GM06990 (cell line): ENCODE measurements around the gene MFSD6.

Experiments used
- DNase-seq: peaks from one replicate; pipeline ENCODE4 v3.0.0-alpha.2; 2011; ENCODE audit not compliant: insufficient read length; ENCODE audit errors: extremely low read depth
- H3K27me3 ChIP-seq: replicated peaks from 2 replicates; pipeline ENCODE4 v1.6.0; 2011; ENCODE audit warnings: low read length; ENCODE audit not compliant: control insufficient read depth, insufficient read depth
- H3K36me3 ChIP-seq: 2 replicates; pipeline ENCODE4 v1.5.1; 2011; ENCODE audit warnings: low read length; ENCODE audit not compliant: control insufficient read depth, insufficient read depth
- H3K4me3 ChIP-seq: replicated peaks from 2 replicates; pipeline ENCODE4 v1.5.1; 2011; ENCODE audit warnings: low read depth, mild to moderate bottlenecking, control low read depth, low read length
- TF ChIP-seq, protein P1 (sequence below): IDR thresholded peaks from 2 replicates; pipeline ENCODE4 v1.5.1; 2011; ENCODE audit warnings: low read length, control low read depth, mild to moderate bottlenecking, inconsistent platforms; ENCODE audit not compliant: insufficient read depth, poor library complexity, severe bottlenecking

MFSD6 gene

DNA sequence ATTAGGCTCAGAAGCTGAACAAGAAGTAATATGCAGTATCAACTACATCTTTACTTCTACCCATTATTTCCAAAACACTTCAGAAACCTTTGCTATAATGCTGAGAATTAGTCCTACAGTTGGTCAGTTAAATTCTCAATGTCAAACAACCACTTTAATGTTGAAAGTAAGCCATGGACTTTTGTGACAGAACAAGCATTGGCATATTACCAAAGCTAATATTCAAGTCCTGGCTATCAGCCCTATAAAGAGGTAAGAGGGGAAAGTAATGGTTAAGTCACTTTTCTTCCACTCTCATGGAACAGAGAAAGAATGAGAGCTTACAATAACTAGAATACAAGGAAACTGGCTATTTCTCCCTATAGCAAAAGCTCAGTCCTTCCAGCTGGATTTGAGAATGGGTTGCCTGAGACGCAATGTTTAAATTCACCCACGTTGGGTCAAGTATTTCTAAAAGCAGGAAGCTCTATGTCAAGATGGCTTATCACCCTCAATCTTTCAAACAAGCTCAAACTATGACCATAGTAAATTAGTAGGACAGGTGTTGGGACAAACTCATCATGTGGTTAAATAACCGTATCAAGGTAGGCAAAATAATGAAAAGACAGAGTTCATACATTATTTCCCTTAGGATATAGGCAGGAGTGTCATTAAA, 31.4 kb upstream of the MFSD6 start:
- H3K4me3 ChIP-seq, result no peak overlapping the region
- no peaks in the 10 kb centered on the region for H3K36me3 ChIP-seq
- H3K27me3 ChIP-seq, result no peaks in the 10 kb centered on the region
- no peak for DNase-seq
- TF ChIP-seq, protein P1, sequence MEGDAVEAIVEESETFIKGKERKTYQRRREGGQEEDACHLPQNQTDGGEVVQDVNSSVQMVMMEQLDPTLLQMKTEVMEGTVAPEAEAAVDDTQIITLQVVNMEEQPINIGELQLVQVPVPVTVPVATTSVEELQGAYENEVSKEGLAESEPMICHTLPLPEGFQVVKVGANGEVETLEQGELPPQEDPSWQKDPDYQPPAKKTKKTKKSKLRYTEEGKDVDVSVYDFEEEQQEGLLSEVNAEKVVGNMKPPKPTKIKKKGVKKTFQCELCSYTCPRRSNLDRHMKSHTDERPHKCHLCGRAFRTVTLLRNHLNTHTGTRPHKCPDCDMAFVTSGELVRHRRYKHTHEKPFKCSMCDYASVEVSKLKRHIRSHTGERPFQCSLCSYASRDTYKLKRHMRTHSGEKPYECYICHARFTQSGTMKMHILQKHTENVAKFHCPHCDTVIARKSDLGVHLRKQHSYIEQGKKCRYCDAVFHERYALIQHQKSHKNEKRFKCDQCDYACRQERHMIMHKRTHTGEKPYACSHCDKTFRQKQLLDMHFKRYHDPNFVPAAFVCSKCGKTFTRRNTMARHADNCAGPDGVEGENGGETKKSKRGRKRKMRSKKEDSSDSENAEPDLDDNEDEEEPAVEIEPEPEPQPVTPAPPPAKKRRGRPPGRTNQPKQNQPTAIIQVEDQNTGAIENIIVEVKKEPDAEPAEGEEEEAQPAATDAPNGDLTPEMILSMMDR, result no peak

DNA sequence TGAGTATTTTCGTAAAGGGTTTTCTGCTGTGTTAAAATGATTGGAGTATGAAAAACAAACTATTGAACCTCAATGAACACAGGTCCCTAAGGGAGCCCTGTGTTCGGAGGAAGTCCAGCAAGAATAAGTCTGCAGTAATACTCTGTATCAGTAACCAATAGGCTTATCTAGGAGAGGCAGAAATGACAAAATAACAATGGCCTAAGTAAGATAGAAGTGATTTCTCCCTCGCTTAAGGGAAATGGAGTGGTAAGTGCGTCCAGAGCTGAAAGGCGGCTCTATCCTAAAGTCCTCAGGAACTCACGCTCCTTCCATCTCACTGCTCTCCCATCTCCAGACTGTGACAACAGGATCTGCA, 29.3 kb upstream of the MFSD6 start:
- Histone ChIP-seq H3K36me3 (no peaks in the 10 kb centered on the region), H3K27me3 (no peaks in the 10 kb centered on the region), H3K4me3 (no peak overlapping the region)
- no peak for DNase-seq
- TF ChIP-seq, protein P1, result no peak

DNA sequence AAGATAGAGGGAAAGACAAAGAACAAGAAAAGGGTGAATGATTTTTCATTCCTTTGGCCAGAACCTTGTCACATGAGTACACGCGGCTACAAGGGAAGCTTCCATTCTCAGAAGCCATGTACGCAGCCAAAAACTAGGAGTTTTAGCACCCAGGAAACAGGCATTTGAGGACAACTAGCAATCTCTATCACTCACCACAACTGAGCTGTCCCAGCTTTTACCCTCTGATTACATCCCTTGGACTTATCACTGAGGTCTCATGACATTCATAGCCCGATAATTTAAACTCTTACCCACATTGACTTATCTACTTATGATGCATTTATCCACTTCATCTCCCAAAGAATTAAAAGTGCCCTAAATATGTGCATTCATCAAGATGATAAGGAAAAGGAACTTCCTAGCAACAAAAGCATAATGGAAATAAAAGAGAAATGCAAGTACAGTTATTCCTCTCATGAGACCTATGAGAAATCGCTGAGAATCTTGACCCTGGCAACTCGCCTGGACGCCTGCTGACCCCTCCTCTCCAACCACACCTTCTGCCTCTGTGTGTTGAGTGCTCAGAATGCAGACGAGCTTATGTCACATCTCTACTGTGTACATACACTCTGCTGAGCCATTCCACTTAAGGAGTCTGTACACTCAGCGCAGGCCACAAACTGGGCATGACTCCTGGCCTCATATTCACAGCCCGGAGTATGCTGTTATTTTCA, 28.7 kb upstream of the MFSD6 start:
- Histone ChIP-seq H3K4me3 (no peak overlapping the region), H3K27me3 (no peaks in the 10 kb centered on the region), H3K36me3 (no peaks in the 10 kb centered on the region)
- no peak for DNase-seq
- TF ChIP-seq, protein P1, result no peak

DNA sequence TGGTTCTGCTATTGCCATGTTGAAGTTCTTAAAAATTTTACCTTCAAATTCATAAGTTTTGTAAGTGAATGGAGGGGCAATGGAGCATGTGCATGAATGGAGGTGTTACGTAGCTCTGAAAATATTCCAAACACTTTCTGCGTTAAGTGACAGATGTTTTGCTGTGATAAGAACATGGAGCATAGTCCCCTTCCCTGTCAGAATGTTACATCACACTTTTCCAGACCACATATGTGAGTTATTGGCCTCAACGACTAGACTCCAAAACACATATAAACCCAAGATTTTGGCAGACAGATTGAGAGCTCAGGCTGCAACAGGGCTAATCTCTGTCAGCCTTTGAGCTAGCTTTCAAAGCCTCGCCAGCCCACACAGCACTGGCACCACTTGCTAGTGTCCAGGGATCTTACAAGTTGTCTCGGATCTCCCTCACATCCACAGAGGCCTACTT, 27.2 kb upstream of the MFSD6 start:
- TF ChIP-seq, protein P1, result no peak
- no peak overlapping the region for H3K4me3 ChIP-seq
- H3K27me3 ChIP-seq, result no peaks in the 10 kb centered on the region
- no peak for DNase-seq
- no peaks in the 10 kb centered on the region for H3K36me3 ChIP-seq

DNA sequence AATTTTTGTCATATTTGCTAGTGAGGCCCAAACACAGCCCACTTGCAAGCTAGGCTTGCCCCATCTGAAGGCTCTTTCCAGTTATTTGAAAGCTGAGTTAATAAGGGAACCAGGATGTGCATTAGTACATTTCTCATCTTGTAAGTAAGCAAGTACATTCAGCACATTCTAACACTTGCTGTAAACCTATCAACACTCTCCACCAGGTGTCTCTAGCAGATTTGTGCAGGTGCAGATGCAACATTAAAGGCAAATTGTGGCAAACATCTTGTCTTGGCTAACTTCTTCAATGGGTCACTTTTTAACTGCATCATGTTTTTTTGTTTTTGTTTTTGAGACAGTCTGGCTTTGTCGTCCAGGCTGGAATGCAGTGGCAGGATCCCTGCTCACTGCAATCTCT, 25.3 kb upstream of the MFSD6 start:
- H3K27me3 ChIP-seq, result no peaks in the 10 kb centered on the region
- DNase-seq, result no peak
- TF ChIP-seq, protein P1, result peak; percentile 73
- no peaks in the 10 kb centered on the region for H3K36me3 ChIP-seq
- no peak overlapping the region for H3K4me3 ChIP-seq

GRCh38 chr2:190387422-190387821, 20.7 kb upstream of the MFSD6 start:
- H3K36me3 ChIP-seq, result no peaks in the 10 kb centered on the region
- H3K4me3 ChIP-seq, result no peak overlapping the region
- TF ChIP-seq, protein P1, result no peak
- DNase-seq, result no peak
- H3K27me3 ChIP-seq, result no peaks in the 10 kb centered on the region
